ENCODE measurements around the gene ENTPD8.

Gene ENTPD8

GRCh38 chr9:137426018-137426681, 15.0 kb downstream of the ENTPD8 start:
- Histone ChIP-seq H3K4ac (ENCODE audit: low read depth in 1 of 2, low read length in 2 of 2) (no peak overlapping the region), H3K4me2 (ENCODE audit: low read length, poor library complexity, severe bottlenecking) (no peak overlapping the region), H3K4me3 (ENCODE audit: insufficient read depth in 1 of 2, low read depth in 1 of 2, low read length in 2 of 2) (no peak overlapping the region), H3K9me3 (ENCODE audit: control insufficient read depth, low read length) (no peaks in the 10 kb centered on the region), H3K36me3 (ENCODE audit: control insufficient read depth in 1 of 2, insufficient read depth in 2 of 2, low read depth in 1 of 2, low read length in 2 of 2) (peaks cover 0 to 3% of the 10 kb centered on the region in 2 experiments), H2BK5ac (ENCODE audit: low read depth, low read length, poor library complexity, severe bottlenecking) (no peak overlapping the region), H2BK15ac (ENCODE audit: low read depth, poor library complexity, severe bottlenecking) (peak overlapping the region; percentile 16), H2BK12ac (ENCODE audit: low read length in 2 of 2) (no peak overlapping the region), H2AK5ac (ENCODE audit: low read length, severe bottlenecking) (no peak overlapping the region), H4K91ac (ENCODE audit: low read length) (peak overlapping the region; percentile 1), H2AFZ (ENCODE audit: low read depth, low read length) (no peak overlapping the region), H3K18ac (ENCODE audit: low read depth in 1 of 2, low read length in 2 of 2) (no peak overlapping the region), H3K9ac (ENCODE audit: low read length) (no peak overlapping the region), H3K14ac (ENCODE audit: low read length in 2 of 2) (no peak overlapping the region), H3K4me1 (ENCODE audit: control insufficient read depth, insufficient read depth, low read depth, low read length) (peaks cover 27% of the 10 kb centered on the region), H3K79me1 (replicated peaks; ENCODE audit: low read length, poor library complexity, severe bottlenecking) (peaks cover 9% of the 10 kb centered on the region), H3K27me3 (ENCODE audit: control insufficient read depth in 1 of 2, insufficient read depth in 1 of 2, low read length in 2 of 2) (peaks cover 0 to under 1% of the 10 kb centered on the region in 2 experiments), H3K27ac (ENCODE audit: low read length, poor library complexity, severe bottlenecking) (no peak overlapping the region), H2BK120ac (ENCODE audit: low read depth, low read length) (no peak overlapping the region), H4K8ac (ENCODE audit: low read length) (no peak overlapping the region), H3K23ac (ENCODE audit: low read length in 2 of 2) (no peak overlapping the region)
- WGBS = 89% methylated on average over 17 of the region's 18 CpGs
- DNase-seq = no peak

DNA sequence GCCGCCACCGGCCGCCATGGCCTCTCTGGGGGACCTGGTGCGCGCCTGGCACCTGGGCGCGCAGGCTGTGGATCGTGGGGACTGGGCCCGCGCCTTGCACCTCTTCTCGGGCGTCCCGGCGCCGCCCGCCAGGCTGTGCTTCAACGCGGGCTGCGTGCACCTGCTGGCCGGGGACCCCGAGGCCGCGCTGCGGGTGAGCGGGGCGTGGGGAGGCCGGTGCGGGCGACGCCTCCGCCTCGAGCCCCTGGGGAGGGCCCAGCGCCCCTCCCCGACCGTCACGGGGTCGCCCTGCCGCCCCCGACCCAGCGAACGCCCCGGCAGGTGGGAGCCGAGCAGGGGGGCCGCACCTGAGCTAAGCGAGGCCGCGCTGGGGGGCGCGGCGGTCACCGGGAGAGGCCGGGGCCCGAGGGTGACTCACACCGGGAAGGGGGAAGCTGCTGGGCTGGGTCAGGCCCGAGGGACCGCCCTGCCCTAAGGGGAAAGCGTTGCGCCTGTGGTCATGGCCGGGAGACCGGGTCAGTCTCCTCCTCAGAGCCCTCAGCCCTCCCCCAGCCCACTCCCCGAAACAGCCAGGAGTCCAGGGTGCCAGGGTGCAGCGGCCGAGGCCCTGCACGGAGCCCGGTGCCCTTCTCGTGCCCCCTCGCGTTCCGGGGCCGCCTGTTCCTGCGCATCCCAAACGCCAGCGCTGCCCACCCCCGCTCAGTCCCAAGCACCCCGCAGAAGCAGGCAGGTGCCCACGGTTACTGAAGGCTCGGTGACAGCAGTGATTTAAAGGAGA, 17.5 kb downstream of the ENTPD8 start:
- no peak for DNase-seq
- peak overlapping the region in 1 of 2 experiments; percentile 50 for H3K14ac ChIP-seq (ENCODE audit: low read length in 2 of 2)
- H3K36me3 ChIP-seq (ENCODE audit: control insufficient read depth in 1 of 2, insufficient read depth in 2 of 2, low read depth in 1 of 2, low read length in 2 of 2) = peaks cover 0 to 3% of the 10 kb centered on the region in 2 experiments
- peak overlapping the region; percentile 88 for H4K8ac ChIP-seq (ENCODE audit: low read length)
- H2AFZ ChIP-seq (ENCODE audit: low read depth, low read length) = peak overlapping the region; percentile 65
- H3K79me1 ChIP-seq (replicated peaks; ENCODE audit: low read length, poor library complexity, severe bottlenecking) = peaks cover 16% of the 10 kb centered on the region
- H3K27me3 ChIP-seq (ENCODE audit: control insufficient read depth in 1 of 2, insufficient read depth in 1 of 2, low read length in 2 of 2) = no peaks in the 10 kb centered on the region
- H2BK120ac ChIP-seq (ENCODE audit: low read depth, low read length) = peak overlapping the region; percentile 73
- peak overlapping the region; percentile 94 for H3K4me2 ChIP-seq (ENCODE audit: low read length, poor library complexity, severe bottlenecking)
- H3K4me3 ChIP-seq (ENCODE audit: insufficient read depth in 1 of 2, low read depth in 1 of 2, low read length in 2 of 2) = peak overlapping the region; percentile 66 to 71
- H3K23ac ChIP-seq (ENCODE audit: low read length in 2 of 2) = peak overlapping the region in 1 of 2 experiments; percentile 74
- H3K18ac ChIP-seq (ENCODE audit: low read depth in 1 of 2, low read length in 2 of 2) = peak overlapping the region; percentile 70 to 72
- H4K91ac ChIP-seq (ENCODE audit: low read length) = peak overlapping the region; percentile 75
- peak overlapping the region; percentile 15 for H3K9ac ChIP-seq (ENCODE audit: low read length)
- H2AK5ac ChIP-seq (ENCODE audit: low read length, severe bottlenecking) = no peak overlapping the region
- WGBS = 18% methylated on average over 71 of the region's 77 CpGs
- H2BK12ac ChIP-seq (ENCODE audit: low read length in 2 of 2) = peak overlapping the region in 1 of 2 experiments; percentile 13
- H2BK15ac ChIP-seq (ENCODE audit: low read depth, poor library complexity, severe bottlenecking) = peak overlapping the region; percentile 48
- peak overlapping the region in 1 of 2 experiments; percentile 42 for H3K4ac ChIP-seq (ENCODE audit: low read depth in 1 of 2, low read length in 2 of 2)
- H2BK5ac ChIP-seq (ENCODE audit: low read depth, low read length, poor library complexity, severe bottlenecking) = no peak overlapping the region
- H3K27ac ChIP-seq (ENCODE audit: low read length, poor library complexity, severe bottlenecking) = no peak overlapping the region
- no peaks in the 10 kb centered on the region for H3K9me3 ChIP-seq (ENCODE audit: control insufficient read depth, low read length)
- H3K4me1 ChIP-seq (ENCODE audit: control insufficient read depth, insufficient read depth, low read depth, low read length) = peaks cover 23% of the 10 kb centered on the region

- peak within 1 kb of the TSS; percentile 89 to 96 for H3K4me3 ChIP-seq (ENCODE audit: insufficient read depth in 1 of 2, low read depth in 1 of 2, low read length in 2 of 2)
- H4K8ac ChIP-seq (ENCODE audit: low read length) = peak within 1 kb of the TSS; percentile 96
- H2BK15ac ChIP-seq (ENCODE audit: low read depth, poor library complexity, severe bottlenecking) = peak within 1 kb of the TSS; percentile 69
- peak within 1 kb of the TSS; percentile 99 for H2AFZ ChIP-seq (ENCODE audit: low read depth, low read length)
- peak within 1 kb of the TSS; percentile 75 for H4K91ac ChIP-seq (ENCODE audit: low read length)
- peak within 1 kb of the TSS in 1 of 2 experiments; percentile 92 for H3K4ac ChIP-seq (ENCODE audit: low read depth in 1 of 2, low read length in 2 of 2)
- H3K18ac ChIP-seq (ENCODE audit: low read depth in 1 of 2, low read length in 2 of 2) = peak within 1 kb of the TSS; percentile 89 to 91
- H3K36me3 ChIP-seq (ENCODE audit: control insufficient read depth in 1 of 2, insufficient read depth in 2 of 2, low read depth in 1 of 2, low read length in 2 of 2) = peaks cover 0 to 4% of the 10 kb centered on the region in 2 experiments
- DNase-seq = peak; percentile 88
- no peak within 1 kb of the TSS for H3K27ac ChIP-seq (ENCODE audit: low read length, poor library complexity, severe bottlenecking)
- H3K9me3 ChIP-seq (ENCODE audit: control insufficient read depth, low read length) = no peaks in the 10 kb centered on the region
- H3K4me1 ChIP-seq (ENCODE audit: control insufficient read depth, insufficient read depth, low read depth, low read length) = peaks cover 23% of the 10 kb centered on the region
- peak within 1 kb of the TSS; percentile 57 to 92 for H3K14ac ChIP-seq (ENCODE audit: low read length in 2 of 2)
- under 1% methylated on average over 54 of the region's 113 CpGs for WGBS
- peak within 1 kb of the TSS; percentile 85 for H2BK120ac ChIP-seq (ENCODE audit: low read depth, low read length)
- peak within 1 kb of the TSS; percentile 94 for H3K4me2 ChIP-seq (ENCODE audit: low read length, poor library complexity, severe bottlenecking)
- H3K23ac ChIP-seq (ENCODE audit: low read length in 2 of 2) = peak within 1 kb of the TSS in 1 of 2 experiments; percentile 74
- H2BK5ac ChIP-seq (ENCODE audit: low read depth, low read length, poor library complexity, severe bottlenecking) = peak within 1 kb of the TSS; percentile 19
- H3K79me1 ChIP-seq (replicated peaks; ENCODE audit: low read length, poor library complexity, severe bottlenecking) = peaks cover 16% of the 10 kb centered on the region
- H3K27me3 ChIP-seq (ENCODE audit: control insufficient read depth in 1 of 2, insufficient read depth in 1 of 2, low read length in 2 of 2) = no peaks in the 10 kb centered on the region
- peak within 1 kb of the TSS; percentile 90 for H3K9ac ChIP-seq (ENCODE audit: low read length)
- no peak within 1 kb of the TSS for H2AK5ac ChIP-seq (ENCODE audit: low read length, severe bottlenecking)
- peak within 1 kb of the TSS in 1 of 2 experiments; percentile 55 for H2BK12ac ChIP-seq (ENCODE audit: low read length in 2 of 2)
Measured at GRCh38 chr9:137422604-137423513, 18.3 kb downstream of the ENTPD8 start, which contains the start of the genes EXD3 and NOXA1. Gene EXD3 (minus strand): TSS chr9:137423162. CDS start chr9:137395357, 27,805 bp downstream. Gene NOXA1 (plus strand): TSS chr9:137423393. CDS start chr9:137423530, 137 bp downstream.

All from mesenchymal stem cell (in vitro differentiated cells and primary cell).